ENCODE measurements around the gene HIF3A. TPM values are rescaled to one million over a fixed set of nuclear protein-coding genes. Genes with fewer than 3 reads are reported as not detected.

Gene HIF3A
- total RNA-seq, 4 donors from 2014 or later, result 166 to 235 (median 209) TPM

GRCh38 chr19:46364359-46364758 is 67.5 kb downstream of the HIF3A start:
- TF ChIP-seq POLR2A (IDR thresholded peaks at IDR 0.05), result no peak
- TF ChIP-seq, protein P1, sequence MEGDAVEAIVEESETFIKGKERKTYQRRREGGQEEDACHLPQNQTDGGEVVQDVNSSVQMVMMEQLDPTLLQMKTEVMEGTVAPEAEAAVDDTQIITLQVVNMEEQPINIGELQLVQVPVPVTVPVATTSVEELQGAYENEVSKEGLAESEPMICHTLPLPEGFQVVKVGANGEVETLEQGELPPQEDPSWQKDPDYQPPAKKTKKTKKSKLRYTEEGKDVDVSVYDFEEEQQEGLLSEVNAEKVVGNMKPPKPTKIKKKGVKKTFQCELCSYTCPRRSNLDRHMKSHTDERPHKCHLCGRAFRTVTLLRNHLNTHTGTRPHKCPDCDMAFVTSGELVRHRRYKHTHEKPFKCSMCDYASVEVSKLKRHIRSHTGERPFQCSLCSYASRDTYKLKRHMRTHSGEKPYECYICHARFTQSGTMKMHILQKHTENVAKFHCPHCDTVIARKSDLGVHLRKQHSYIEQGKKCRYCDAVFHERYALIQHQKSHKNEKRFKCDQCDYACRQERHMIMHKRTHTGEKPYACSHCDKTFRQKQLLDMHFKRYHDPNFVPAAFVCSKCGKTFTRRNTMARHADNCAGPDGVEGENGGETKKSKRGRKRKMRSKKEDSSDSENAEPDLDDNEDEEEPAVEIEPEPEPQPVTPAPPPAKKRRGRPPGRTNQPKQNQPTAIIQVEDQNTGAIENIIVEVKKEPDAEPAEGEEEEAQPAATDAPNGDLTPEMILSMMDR (IDR thresholded peaks at IDR 0.05), result no peak
- no peak for TF ChIP-seq EP300 (IDR thresholded peaks at IDR 0.05)
- H3K36me3 ChIP-seq, result peaks cover 0 to 58% (median 0%) of the 10 kb centered on the region in 3 donors
- DNase-seq (ENCODE audit: low spot score in 2 of 2), result no peak
- no peak overlapping the region for H3K4me3 ChIP-seq
- H3K4me1 ChIP-seq, result no peaks in the 10 kb centered on the region
- no peak overlapping the region for H3K27ac ChIP-seq
- H3K27me3 ChIP-seq, result no peaks in the 10 kb centered on the region
- H3K9me3 ChIP-seq, result no peaks in the 10 kb centered on the region
- 89 to 96% methylated on average over 2 of the region's 2 CpGs for WGBS, 2 donors

- peaks cover 0 to 63% (median 0%) of the 10 kb centered on the region in 3 donors for H3K36me3 ChIP-seq
- H3K27ac ChIP-seq, result no peak overlapping the region
Measured at GRCh38 chr19:46365561-46365960, 68.7 kb downstream of the HIF3A start.

GRCh38 chr19:46366620-46367292 is 69.9 kb downstream of the HIF3A start:
- TF ChIP-seq, protein P1 (IDR thresholded peaks at IDR 0.05), result no peak
- no peak for TF ChIP-seq POLR2A (IDR thresholded peaks at IDR 0.05)
- no peak for DNase-seq (ENCODE audit: low spot score in 2 of 2)
- 79 to 85% methylated on average over 9 of the region's 9 CpGs for WGBS, 2 donors
- Histone ChIP-seq H3K36me3 (peaks cover 0 to 68% (median 0%) of the 10 kb centered on the region in 3 donors), H3K27ac (no peak overlapping the region), H3K9me3 (no peaks in the 10 kb centered on the region), H3K4me1 (no peaks in the 10 kb centered on the region), H3K4me3 (no peak overlapping the region), H3K27me3 (no peaks in the 10 kb centered on the region)

More at GRCh38 chr19:46365561-46365960, 68.7 kb downstream of the HIF3A start:
- H3K27me3 ChIP-seq, result no peaks in the 10 kb centered on the region
- 76 to 82% methylated on average over 4 of the region's 4 CpGs for WGBS, 2 donors
- H3K4me1 ChIP-seq, result no peaks in the 10 kb centered on the region
- no peak for DNase-seq (ENCODE audit: low spot score in 2 of 2)
- H3K4me3 ChIP-seq, result no peak overlapping the region
- H3K9me3 ChIP-seq, result no peaks in the 10 kb centered on the region
- TF ChIP-seq, protein P1 (IDR thresholded peaks at IDR 0.05), result no peak
- TF ChIP-seq EP300 (IDR thresholded peaks at IDR 0.05) (no peak), POLR2A (IDR thresholded peaks at IDR 0.05) (no peak)

DNA sequence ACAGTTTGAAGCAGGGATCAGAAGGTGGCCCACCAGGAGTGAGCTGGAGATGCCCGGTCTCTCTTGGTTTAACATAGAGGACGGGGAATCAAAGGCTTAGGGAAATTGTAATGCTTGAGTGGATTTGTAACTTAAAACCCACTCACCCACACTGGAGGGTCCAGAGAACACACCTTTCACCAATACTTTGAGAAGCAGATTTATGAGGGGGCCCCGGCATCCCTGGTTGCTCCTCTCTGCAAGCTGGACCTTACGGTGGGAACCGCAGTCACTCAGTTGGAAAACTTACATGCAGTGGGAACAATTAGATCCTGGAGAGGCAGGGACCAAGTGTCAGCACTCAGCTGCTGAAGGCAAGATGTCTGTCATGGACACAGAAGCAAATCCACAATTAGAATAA is 70.6 kb downstream of the HIF3A start:
- Histone ChIP-seq H3K9me3 (no peaks in the 10 kb centered on the region), H3K27me3 (no peaks in the 10 kb centered on the region), H3K36me3 (peaks cover 0 to 68% (median 0%) of the 10 kb centered on the region in 3 donors), H3K4me3 (no peak overlapping the region), H3K4me1 (peaks cover 0 to 2% (median 0%) of the 10 kb centered on the region in 4 donors), H3K27ac (no peak overlapping the region)
- TF ChIP-seq EP300 (IDR thresholded peaks at IDR 0.05), result no peak
- TF ChIP-seq, protein P1 (IDR thresholded peaks at IDR 0.05), result no peak
- TF ChIP-seq POLR2A (IDR thresholded peaks at IDR 0.05), result no peak
- DNase-seq (ENCODE audit: low spot score in 2 of 2), result no peak
- WGBS, 2 donors, result 88 to 89% methylated on average over 5 of the region's 5 CpGs

- no peaks in the 10 kb centered on the region for H3K9me3 ChIP-seq
- no peak for DNase-seq (ENCODE audit: low spot score in 2 of 2)
- no peak for TF ChIP-seq POLR2A (IDR thresholded peaks at IDR 0.05)
- TF ChIP-seq, protein P1 (IDR thresholded peaks at IDR 0.05), result no peak
- peaks cover 0 to 9% (median 3%) of the 10 kb centered on the region in 4 donors for H3K4me1 ChIP-seq
- H3K36me3 ChIP-seq, result peaks cover 0 to 68% (median 0%) of the 10 kb centered on the region in 3 donors
- H3K4me3 ChIP-seq, result no peak overlapping the region
- 88 to 90% methylated on average over 7 of the region's 7 CpGs for WGBS, 2 donors
- no peak overlapping the region for H3K27ac ChIP-seq
- no peaks in the 10 kb centered on the region for H3K27me3 ChIP-seq
Measured at GRCh38 chr19:46368116-46368515, 71.3 kb downstream of the HIF3A start.
